ENCODE measurements around the gene PARP1.
"Not testable (repeated sequence)": the region's sequence is repeated elsewhere in the genome, so short reads cannot be mapped to it uniquely, and the experiment has no call there.

The PARP1 gene

DNA sequence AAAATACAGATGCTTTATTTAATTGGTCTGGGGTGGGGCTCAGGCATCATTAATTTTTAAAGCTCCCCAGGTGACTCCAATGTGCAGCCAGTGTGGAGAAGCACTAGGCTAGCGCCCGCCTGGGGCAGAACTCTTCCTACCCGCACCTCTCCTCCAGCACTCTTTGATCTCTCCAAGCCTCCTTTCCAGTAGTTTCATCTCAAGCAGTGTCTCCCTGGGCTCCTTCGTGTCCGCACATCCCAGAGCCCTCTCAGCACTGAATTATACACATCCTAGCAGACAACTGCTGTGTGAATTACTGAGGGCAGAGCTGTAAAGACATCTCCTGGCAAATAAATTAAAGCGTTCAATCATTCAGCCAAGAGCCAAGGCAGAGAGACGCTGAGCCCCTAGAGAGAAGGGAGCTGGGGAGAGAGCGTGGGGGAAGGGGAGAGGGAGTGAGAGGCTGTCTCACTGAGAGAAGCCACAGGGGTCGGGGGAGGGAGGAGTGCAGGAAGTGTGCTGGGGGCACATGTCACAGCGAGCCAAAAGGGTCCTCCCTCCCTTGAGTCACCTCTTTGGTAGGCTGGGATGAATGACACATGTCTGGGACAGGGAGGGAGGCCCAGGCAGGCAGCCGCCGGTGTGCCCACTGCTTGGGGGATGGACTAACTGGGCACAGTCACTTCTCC is 21.0 kb upstream of the PARP1 start:
- no peak for DNase-seq

DNA sequence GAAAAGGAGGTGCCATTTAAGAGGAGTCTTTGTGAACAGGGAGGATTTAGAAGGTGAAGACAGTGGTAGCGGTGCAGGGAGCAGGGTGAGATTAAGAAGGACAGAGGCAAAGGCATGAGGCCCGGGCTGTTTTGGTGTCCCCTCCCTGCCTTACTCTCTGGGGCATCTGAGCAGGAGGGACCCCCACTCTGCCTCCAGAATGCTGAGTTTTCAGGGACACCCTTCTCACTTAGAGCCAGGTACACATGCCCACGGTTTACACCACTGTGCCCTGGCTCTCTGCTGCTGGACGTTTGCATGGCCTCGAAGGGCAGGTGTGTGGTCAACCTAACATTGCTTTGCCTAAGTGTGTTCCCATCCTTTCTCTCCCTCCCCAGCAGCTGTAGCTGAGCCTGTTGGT is 20.5 kb upstream of the PARP1 start:
- no peak for DNase-seq

DNA sequence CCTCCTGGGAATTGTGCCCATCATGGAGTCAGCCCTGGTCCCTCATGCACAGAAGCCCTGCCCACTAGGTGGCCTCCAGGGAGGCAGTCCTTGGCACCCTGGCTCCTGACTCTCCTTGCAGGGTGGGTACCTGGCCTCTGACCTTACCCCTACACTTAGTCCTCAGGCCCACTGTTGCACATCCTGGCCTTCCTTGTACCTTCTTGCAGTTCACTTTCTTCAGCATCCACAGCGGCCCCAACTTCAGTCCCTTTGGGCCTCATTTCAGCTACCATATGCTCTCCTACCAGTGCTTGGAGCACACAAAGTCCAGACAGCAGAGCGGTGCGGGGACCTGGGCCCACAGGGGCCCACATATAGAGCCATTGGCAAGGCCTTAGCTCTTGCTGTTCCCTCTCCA is 19.2 kb upstream of the PARP1 start:
- DNase-seq, result no peak

DNA sequence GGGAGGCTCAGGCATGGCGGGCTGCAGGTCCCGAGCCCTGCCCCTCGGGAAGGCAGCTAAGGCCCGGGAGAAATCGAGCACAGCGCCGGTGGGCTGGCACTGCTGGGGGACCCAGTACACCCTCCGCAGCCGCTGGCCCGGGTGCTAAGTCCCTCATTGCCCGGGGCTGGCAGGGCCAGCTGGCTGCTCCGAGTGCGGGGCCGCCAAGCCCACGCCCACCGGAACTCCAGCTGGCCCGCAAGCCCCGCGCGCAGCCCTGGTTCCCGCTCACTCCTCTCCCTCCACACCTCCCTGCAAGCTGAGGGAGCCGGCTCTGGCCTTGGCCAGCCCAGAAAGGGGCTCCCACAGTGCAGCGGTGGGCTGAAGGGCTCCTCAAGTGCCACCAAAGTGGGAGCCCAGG is 18.5 kb upstream of the PARP1 start:
- not testable (repeated sequence) for DNase-seq

DNA sequence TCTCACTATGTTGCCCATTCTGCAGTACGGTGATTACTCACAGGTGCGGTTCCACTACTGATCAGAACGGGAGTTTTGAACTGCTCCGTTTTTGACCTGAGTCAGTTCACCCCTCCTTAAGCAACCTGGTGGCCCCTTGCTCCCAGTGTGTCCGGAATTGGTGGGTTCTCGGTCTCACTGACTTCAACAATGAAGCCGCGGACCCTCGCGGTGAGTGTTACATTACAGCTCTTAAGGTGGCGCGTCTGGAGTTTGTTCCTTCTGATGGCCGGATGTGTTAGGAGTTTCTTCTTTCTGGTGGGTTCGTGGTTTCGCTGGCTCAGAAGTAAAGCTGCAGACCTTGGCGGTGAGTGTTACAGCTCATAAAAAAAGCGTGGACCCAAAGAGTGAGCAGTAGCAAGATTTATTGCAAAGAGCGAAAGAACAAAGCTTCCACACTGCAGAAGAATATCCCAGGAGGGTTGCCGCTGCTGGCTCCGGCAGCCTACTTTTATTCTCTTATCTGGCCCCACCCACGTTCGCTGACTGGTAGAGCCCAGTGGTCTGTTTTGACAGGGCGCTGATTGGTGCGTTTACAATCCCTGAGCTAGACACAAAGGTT is 17.6 kb upstream of the PARP1 start:
- no peak for DNase-seq

DNA sequence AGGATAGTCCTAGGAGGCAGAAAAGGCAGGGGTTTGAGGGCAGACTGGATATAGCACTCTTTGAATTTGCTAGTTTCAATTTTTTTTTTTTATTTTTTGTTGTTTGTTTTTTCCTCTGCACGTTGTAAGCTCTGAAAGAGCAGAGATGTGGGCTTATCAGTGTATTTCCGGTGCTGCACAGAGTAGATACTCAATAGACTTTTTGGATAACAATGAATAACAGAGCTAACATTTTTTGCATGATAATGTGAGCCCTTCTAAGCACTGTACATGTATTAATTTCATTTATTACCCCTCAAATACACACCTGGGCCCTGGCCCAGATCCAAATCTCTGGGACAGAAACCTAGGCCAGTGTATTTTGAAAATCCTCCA is 17.1 kb upstream of the PARP1 start:
- DNase-seq, result no peak

DNA sequence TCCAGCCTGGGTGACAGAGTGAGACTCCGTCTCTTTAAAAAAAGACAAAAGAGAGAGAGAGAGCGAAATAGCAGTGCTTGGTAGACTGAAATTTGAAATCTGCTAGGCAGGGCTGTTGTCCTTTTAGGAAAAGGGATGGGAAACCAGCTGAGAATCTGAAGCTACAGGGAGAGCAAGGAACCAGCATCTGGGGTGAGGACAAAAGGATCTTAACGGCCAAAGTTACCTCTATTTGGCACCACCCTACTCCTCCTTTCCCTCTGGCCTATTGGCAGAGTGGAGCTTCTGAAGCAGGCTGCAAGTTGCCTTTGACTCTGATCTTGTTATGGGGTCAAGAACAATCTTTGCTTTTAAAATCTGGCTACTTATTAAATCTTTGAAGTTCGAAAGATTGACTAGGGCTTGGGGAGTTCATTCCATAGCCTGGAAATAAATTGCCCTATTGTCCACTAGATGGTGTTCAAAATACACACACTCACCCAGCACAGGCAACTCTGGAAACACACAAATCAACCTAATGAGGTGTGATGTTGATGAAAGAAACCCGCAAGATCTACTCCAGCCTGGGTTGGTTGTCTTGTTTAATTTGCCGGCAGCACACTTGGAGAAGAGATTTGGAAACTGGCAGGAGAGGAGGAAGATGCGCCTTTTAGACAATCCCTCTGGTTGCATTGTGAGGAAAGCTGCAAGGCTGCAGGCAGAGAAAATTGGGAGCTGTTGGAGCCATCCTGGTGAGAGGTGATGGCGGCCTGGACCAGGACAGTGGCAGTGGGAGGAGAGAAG is 16.5 kb upstream of the PARP1 start:
- no peak for DNase-seq

DNA sequence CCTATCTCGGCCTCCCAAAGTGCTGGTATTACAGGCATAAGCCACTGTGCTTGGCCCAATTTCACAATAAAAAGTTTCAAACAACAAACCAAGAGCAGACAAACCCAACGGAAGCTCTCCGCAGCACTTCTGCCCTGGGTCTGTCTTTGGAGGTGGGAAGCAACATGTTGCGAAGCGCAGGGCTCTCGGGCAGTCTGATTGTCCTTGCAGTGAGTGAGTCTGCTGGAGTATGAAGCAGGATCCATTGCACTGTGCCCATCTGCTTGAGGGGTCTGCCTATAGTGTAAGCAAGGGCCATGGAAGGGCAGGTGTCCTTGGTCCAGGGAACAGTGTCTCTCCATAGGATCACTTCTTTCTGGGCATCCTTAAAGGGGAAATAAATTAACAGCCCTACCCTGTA is 14.6 kb upstream of the PARP1 start:
- no peak for DNase-seq

DNA sequence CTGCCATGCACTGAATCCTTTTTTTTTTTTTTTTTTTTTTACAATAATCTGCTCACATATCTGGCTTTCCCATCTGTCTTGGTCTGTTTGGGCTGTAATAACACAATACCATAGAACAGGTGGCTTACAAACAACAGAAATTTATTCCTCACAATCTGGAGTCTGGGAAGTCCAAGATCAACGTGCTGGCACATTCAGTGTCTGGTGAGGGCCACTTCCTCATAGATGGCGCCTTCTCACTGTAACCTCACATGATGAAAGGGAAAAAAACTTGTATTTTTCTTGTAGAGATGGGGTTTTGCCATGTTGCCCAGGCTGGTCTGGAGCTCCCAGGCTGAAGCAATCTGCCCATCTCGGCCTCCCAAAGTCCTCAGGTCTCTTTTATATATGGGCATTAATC is 13.0 kb upstream of the PARP1 start:
- peak; percentile 31 for DNase-seq

DNA sequence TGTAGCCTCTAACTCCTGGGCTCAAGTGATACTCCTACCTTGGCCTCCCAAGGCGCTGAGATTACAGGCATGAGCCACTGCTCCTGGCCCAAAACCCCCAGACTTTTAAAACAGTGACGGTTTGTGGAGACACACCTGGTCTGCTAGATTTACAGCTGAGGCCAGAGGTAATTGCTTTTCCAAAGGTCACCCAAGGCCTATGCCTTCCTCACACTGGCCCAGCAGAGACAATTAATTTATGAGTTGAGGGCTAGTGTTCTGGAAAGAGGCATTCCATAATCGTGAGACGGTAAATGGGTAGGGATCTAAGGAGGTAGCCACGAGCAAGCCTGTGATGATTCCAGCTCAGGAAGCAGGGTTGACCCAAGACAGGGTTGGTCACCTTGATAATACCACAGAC is 12.4 kb upstream of the PARP1 start:
- DNase-seq, result no peak

DNA sequence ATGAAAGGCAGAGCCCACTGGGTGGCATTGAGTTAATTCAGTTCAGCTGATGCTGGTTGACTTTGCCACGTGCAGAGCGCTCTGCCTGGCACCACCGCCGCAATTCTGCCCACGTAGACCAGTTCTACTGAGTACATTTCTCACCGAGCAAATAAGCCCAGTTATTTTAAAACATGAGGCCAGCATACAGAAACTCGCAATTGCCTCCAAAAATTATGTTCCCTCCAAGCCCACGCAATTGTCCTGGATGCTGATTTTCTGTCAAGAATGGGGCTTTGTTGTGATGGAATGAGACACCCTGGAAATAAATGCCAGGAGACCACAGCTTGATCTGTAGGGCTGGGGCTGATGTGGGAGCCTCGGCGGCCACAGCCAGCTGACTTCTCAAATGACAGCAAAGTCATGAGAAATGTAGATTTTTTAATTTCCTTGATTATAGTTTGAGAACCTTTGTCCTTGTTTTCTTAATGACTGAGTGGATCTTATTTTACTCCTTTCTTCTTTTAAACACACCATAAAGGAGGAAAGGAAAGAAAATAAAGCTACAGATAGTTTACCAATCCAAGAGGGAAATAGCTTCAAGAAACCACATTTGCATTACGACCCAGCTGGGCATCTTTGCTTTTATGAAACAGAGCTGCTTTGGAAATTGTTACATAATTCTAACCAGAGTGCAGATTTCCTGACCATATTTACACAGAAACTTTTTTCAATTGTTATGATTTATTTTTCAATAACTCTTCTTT is 11.6 kb upstream of the PARP1 start:
- DNase-seq, result no peak

DNA sequence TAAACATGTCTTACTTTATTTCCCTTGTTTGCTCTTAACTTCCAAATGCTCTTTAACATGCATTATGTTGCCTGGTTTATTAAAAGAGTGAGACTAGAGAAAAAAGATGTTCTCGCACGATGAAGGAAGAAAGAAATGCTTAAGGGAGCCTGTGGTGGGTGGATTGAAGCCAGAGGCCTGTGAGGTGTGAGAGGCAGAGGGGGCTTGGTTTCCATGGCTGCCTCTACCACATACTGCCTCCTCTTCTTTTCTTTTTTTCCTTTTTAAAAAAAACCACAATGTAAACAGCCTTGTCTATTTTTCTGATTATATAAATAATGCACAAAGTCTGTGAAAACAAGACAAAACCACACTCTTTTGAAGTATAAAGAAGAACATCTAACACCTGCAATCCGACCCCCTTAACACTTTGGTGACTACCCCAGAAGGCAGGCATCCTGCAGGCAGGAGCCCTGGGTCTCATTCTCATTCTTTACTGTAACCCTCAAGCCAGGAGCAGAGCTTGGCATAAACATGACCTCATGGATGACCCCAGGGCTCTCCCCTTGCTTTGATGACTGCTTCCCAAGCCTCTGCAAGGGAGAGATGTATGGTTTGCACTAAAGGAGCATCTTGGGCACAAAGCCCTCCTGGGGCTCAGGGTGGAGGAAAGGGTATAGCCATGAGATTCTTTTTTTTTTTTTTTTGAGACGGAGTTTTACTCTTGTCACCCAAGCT is 10.1 kb upstream of the PARP1 start:
- no peak for DNase-seq

DNA sequence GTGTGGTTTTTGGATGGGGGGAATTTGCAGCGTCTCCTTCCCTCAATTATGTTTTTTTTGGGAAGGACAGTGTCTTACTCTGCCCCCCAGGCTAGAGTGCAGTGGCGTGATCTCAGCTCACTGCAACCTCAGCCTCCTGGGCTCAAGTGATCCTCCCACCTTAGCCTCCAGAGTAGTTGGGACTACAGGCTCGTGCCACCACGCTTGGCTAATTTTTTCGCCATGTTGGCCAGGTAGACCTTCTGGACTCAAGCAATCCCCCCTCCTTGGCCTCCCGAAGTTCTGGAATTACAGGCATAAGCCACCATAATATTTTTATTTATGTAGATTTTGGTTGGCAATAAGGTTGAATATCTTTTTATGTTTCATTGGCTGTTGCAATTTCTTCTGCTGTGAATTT is 9.5 kb upstream of the PARP1 start:
- no peak for DNase-seq

DNA sequence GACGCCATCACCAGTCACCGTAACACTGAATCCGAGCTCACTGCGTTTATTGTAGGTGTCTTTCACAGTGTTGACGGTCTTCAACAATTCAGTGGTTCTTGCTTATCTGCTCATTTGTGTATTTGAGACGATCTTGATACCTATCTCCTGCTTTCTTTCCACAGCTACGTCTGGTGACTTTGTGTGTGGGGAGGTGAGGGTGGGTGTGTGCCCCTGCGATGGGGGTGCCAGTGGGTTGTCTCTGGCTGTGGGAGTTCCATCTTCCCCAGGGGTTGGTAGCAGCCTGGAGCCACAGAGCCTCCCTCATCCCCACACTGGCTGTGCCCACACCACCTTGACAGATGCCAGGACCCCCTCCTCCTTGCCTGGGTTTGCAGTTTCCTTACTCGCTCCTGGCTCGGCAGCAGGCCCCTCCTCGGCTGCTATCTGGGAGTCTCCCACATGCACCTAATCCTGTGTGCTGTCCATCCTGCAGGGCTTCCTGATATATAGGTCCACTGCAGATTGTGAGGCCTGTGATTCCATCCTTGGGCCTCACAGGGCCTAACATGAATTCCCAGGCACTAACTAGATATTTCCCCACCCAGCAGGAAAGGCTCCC is 6.3 kb upstream of the PARP1 start:
- no peak for DNase-seq

DNA sequence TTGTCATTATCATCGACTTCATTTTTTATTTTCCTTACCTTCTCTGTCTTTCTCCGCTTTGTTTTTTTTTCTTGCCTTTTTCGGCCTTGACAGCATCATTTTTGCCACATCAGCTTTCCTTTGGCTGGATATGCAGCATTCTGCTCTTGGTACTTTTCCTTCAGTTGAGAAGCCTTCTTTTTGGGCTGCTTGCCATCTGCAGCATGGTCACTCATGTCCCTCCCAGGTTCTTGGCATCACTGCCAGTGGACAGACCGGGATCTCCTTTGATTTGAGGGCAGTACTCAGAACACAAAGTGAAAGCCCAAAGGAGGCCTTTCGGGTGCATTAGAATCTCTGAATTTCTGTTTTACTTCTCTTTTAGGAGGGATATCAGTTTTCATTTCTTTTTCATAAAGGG is 3.7 kb upstream of the PARP1 start:
- no peak for DNase-seq

DNA sequence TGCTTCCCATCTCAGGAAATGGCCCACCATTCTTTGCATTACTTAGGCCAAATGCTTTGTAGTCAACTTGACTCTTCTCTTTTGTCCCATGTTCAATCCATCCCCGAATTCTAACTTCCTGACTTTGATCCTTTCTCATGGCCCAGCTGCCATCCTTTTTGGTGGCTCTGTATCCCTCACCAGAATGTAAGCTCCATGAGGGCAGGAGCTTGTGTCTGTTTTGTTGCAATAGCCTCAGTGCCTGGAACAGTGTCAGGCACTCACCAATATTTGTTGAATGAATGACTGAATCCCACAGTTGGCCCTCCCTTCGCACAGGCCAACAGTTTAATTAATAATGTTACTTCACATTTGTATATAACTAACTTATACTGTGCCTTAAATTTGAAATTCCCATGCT is 3.1 kb upstream of the PARP1 start:
- DNase-seq, result no peak

DNA sequence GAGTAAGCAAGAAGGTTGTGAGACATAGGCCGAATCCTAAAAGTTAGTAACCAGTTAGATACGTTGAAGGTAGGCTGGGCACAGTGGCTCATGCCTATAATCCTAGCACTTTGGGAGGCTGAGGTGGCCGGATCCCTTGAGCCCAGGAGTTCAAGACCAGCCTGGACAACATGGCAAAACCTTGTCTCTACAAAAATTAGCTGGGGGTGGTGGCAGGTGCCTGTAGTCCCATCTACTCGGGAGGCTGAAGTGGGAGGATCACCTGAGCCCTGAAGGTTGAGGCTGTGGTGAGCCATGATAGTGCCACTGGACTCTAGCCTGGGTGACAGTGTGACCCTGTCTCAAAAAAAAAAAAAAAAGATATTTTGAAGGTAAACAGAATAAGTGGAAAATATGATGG is 1.5 kb upstream of the PARP1 start:
- no peak for DNase-seq

DNA sequence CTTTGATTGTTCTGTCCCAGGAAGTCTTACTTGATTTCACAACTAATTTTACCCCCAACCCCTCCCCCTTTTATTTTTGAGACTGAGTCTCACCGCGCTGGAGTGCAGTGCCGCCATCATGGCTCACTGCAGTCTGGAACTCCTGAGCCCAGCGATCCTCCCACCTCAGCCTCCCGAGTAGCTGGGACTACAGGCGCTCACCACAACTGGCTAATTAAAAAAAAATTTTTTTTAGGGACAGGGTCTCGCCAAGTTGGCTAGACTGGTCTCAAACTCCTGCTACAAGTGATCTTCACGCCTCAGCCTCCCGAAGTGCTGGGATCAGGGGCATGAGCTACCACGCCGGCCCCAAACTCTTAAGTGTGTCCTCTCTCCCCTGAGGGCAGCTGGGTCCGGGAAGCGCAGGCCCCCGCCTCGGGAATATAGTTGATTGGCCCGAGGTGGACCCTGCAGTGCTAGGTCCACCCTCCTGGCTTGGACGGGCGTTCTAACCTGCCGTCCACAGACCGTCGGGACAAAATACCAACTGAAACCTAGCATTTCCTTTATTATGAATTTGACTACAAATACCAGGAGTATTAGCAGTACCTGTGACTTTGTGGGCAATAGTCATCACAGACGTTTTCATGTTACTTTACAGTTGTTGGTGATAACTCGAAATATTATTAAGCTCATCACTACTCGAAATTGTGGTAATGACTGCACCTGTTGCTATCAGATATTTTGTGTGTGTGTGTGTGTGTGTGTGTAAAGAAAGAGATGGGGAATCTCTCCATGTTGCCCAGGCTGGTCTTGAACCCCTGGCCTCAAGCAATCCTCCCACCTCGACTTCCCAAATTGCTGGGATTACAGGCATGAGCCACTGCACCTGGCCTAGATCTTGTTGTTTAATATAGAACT is 642 bp upstream of the PARP1 start:
- DNase-seq, result no peak

DNA sequence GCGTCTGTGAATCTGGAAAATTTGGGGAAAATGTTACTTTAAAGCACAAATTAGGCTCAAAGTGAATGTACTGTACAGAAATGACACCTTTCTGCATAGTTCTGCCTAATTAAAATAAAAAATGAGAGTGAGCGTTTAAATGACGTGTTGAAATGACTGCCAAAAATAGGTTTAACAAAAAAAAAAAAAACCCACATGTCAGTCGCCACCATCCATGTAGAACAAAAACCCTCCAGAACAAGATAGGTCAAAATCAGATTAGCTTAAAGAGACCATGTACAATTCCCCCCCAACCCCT is 745 bp downstream of the PARP1 start:
- DNase-seq, result no peak

DNA sequence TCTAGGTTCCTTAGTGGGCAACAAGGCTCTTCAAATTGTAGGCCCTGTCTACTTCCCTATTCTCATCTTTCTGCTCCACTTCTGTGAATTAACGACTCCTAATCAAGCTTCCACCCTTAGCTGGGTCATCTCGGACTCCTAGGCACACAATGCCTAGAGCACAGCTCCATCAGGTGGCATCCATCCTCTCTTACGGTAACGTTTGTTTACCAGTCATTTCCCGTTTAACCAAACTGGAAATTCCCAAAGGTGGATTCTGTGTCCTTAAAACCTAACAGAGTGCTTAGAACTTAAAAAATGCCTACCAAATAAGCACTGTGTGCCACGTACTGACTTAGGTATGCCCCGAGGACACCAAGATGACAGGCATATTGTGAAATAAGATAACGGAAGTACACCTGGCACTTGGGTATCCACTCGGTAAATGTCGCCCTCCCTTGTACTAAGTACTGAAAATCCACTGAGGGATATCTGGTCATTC is 1.5 kb downstream of the PARP1 start:
- DNase-seq, result peak; percentile 37

DNA sequence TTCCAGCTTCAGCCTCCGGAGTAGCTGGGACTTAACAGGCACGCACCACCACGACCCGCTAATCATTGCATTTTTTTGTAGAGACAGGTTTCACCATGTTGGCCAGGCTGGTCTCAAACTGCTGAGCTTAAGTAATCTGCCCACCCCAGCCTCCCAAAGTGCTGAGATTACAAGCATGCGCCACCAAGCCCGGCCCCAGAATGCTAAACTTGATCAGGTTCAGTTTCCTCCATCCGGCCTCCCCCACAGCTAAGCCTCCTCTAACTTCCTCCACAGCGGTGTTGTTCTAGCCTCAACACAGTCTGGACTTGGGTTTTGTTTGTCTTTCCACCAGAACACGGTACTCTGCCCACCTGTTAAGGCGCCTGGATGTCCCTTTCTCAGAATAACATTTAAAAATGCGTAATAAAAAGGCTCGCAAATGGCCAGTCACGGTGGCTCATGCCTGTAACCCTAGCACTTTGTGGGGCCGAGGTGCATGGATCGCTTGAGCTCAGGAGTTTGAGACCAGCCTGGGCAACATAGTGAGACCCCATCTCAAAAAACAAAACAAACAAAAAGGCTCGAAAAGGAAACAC is 2.4 kb downstream of the PARP1 start:
- DNase-seq, result peak; percentile 50
